ENCODE data around the gene MATK.
"Not testable (repeated sequence)": the region's sequence is repeated elsewhere in the genome, so short reads cannot be mapped to it uniquely, and the experiment has no call there.

GRCh38 chr19:3757705-3758104 is 28.5 kb downstream of the MATK start:
- not testable (repeated sequence) for TF ChIP-seq CTCF (IDR thresholded peaks at IDR 0.05); MAX (CRISPR knock-in tag; IDR thresholded peaks at IDR 0.05); PRRX2 (CRISPR knock-in tag; IDR thresholded peaks at IDR 0.05); TP53 (CRISPR knock-in tag; IDR thresholded peaks at IDR 0.05); NR2C2 (CRISPR knock-in tag; IDR thresholded peaks at IDR 0.05); TEAD4 (CRISPR knock-in tag; IDR thresholded peaks at IDR 0.05); FOXP4 (CRISPR knock-in tag; IDR thresholded peaks at IDR 0.05)
